Transverse colon (tissue), 3 donors: Measurements from ENCODE around the gene QSER1.

ENCODE experiments used
- EP300 ChIP-seq: sonication (generic); formaldehyde crosslinking; IDR thresholded peaks from one replicate; pipeline ENCODE4 v1.6.1; 2017; ENCODE audit warnings: antibody characterized with exemption, low read depth
- POLR2A ChIP-seq: fragments of 450-650 bp; IDR thresholded peaks from one replicate; pipeline ENCODE4 v1.6.1; 2016; ENCODE audit warnings: antibody characterized with exemption, mild to moderate bottlenecking, moderate library complexity
- TF ChIP-seq, protein P1 (sequence below), 5 experiments: fragments of 200-600 bp in 3 of 5; fragments of 450-650 bp in 2 of 5; sonication (generic) in 3 of 5; IDR thresholded peaks; 1 replicate in 2 of 5; 2 replicates in 3 of 5; pipeline ENCODE4 v1.5.1; 2016 to 2017; ENCODE audit warnings: antibody characterized with exemption in 5 of 5, inconsistent platforms in 3 of 5, mild to moderate bottlenecking in 2 of 5, moderate library complexity in 1 of 5

- TF ChIP-seq EP300: no peak
- TF ChIP-seq, protein P1, sequence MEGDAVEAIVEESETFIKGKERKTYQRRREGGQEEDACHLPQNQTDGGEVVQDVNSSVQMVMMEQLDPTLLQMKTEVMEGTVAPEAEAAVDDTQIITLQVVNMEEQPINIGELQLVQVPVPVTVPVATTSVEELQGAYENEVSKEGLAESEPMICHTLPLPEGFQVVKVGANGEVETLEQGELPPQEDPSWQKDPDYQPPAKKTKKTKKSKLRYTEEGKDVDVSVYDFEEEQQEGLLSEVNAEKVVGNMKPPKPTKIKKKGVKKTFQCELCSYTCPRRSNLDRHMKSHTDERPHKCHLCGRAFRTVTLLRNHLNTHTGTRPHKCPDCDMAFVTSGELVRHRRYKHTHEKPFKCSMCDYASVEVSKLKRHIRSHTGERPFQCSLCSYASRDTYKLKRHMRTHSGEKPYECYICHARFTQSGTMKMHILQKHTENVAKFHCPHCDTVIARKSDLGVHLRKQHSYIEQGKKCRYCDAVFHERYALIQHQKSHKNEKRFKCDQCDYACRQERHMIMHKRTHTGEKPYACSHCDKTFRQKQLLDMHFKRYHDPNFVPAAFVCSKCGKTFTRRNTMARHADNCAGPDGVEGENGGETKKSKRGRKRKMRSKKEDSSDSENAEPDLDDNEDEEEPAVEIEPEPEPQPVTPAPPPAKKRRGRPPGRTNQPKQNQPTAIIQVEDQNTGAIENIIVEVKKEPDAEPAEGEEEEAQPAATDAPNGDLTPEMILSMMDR (IDR thresholded peaks at IDR 0.05): no peak
- no peak for TF ChIP-seq POLR2A
Measured at GRCh38 chr11:32851251-32851650, 41.4 kb upstream of the QSER1 start.
